HG03175 (cell line): ENCODE results near the gene ADH1C.
"Not testable (repeated sequence)": the region's sequence is repeated elsewhere in the genome, so short reads cannot be mapped to it uniquely, and the experiment has no call there.

Experiments
- ATAC-seq: cut with Tn5 transposase; IDR thresholded peaks from one replicate; pipeline ENCODE4 v1.9.1; 2021; ENCODE audit warnings: mild to moderate bottlenecking, moderate library complexity; ENCODE audit not compliant: unreplicated experiment

Gene ADH1C

GRCh38 chr4:99359480-99360204, 7.1 kb upstream of the ADH1C start:
- no peak for ATAC-seq

- no peak for ATAC-seq
Observed at GRCh38 chr4:99357948-99358347, 5.4 kb upstream of the ADH1C start.

- peak; percentile 94 for ATAC-seq
Observed at GRCh38 chr4:99356992-99357391, 4.4 kb upstream of the ADH1C start.

GRCh38 chr4:99356149-99356548, 3.6 kb upstream of the ADH1C start:
- not testable (repeated sequence) for ATAC-seq

- no peak for ATAC-seq
Observed at GRCh38 chr4:99351487-99351886, 1.1 kb downstream of the ADH1C start.

- ATAC-seq = no peak
Observed at GRCh38 chr4:99349338-99349737, 3.2 kb downstream of the ADH1C start.

- not testable (repeated sequence) for ATAC-seq
Observed at GRCh38 chr4:99342624-99343023, 9.9 kb downstream of the ADH1C start.

- no peak for ATAC-seq
Observed at GRCh38 chr4:99341426-99341825, 11.1 kb downstream of the ADH1C start.

- ATAC-seq = no peak
Observed at GRCh38 chr4:99339172-99339571, 13.4 kb downstream of the ADH1C start.

- no peak for ATAC-seq
Observed at GRCh38 chr4:99336553-99336952, 16.0 kb downstream of the ADH1C start.

GRCh38 chr4:99334880-99335279, 17.7 kb downstream of the ADH1C start:
- ATAC-seq = no peak

GRCh38 chr4:99330648-99331047, 21.9 kb downstream of the ADH1C start:
- ATAC-seq = no peak

GRCh38 chr4:99329876-99330275, 22.7 kb downstream of the ADH1C start:
- ATAC-seq = no peak

- ATAC-seq = no peak
Observed at GRCh38 chr4:99324979-99325378, 27.6 kb downstream of the ADH1C start.

- ATAC-seq = no peak
Observed at GRCh38 chr4:99324361-99324760, 28.2 kb downstream of the ADH1C start.

- ATAC-seq = no peak
Observed at GRCh38 chr4:99323756-99324155, 28.8 kb downstream of the ADH1C start.

- ATAC-seq = no peak
Observed at GRCh38 chr4:99321241-99322191, 31.0 kb downstream of the ADH1C start, which contains the start of gene ADH1B. Gene ADH1B (minus strand): TSS chr4:99321401. CDS start chr4:99321331, 70 bp downstream.

- not testable (repeated sequence) for ATAC-seq
Observed at GRCh38 chr4:99317811-99318210, 34.7 kb downstream of the ADH1C start.

GRCh38 chr4:99317354-99317753, 35.2 kb downstream of the ADH1C start:
- ATAC-seq = no peak

- no peak for ATAC-seq
Observed at GRCh38 chr4:99315839-99316238, 36.7 kb downstream of the ADH1C start.

- no peak for ATAC-seq
Observed at GRCh38 chr4:99314211-99314610, 38.3 kb downstream of the ADH1C start.

GRCh38 chr4:99310389-99310788, 42.2 kb downstream of the ADH1C start:
- no peak for ATAC-seq
